ENCODE measurements around the gene MCM3. TPM values are rescaled to one million over a fixed set of nuclear protein-coding genes. Genes with fewer than 3 reads are reported as not detected.

The MCM3 gene
- total and polyA plus RNA-seq, 12 donors, result 10.5 to 65.5 (median 25.0) TPM

- no peak for DNase-seq
- TF ChIP-seq POLR2A (IDR thresholded peaks at IDR 0.05) (no peak), CTCF (IDR thresholded peaks at IDR 0.05) (no peak)
- H3K4me3 ChIP-seq, result no peak overlapping the region
- intact Hi-C loops (cut with DNase I), result no loop called here
- no peak overlapping the region for H3K27ac ChIP-seq
- H3K27me3 ChIP-seq, result no peaks in the 10 kb centered on the region
- no peaks in the 10 kb centered on the region for H3K4me1 ChIP-seq (replicated peaks in 1 of 2)
- no peaks in the 10 kb centered on the region for H3K9me3 ChIP-seq (replicated peaks in 1 of 3)
- whole genome bisulfite sequencing, 4 donors, result 83 to 91% (median 89%) methylated on average over 3 of the region's 3 CpGs
- H3K36me3 ChIP-seq (replicated peaks in 1 of 2), result no peaks in the 10 kb centered on the region
Observed at GRCh38 chr6:52297433-52297832, 12.9 kb upstream of the MCM3 start.

GRCh38 chr6:52293067-52293466 is 8.5 kb upstream of the MCM3 start:
- H3K4me1 ChIP-seq (replicated peaks in 1 of 2), result no peaks in the 10 kb centered on the region
- intact Hi-C loops (cut with DNase I), result no loop called here
- no peaks in the 10 kb centered on the region for H3K27me3 ChIP-seq
- TF ChIP-seq POLR2A (IDR thresholded peaks at IDR 0.05) (no peak), CTCF (IDR thresholded peaks at IDR 0.05) (no peak)
- H3K27ac ChIP-seq, result no peak overlapping the region
- no peaks in the 10 kb centered on the region for H3K9me3 ChIP-seq (replicated peaks in 1 of 3)
- H3K4me3 ChIP-seq, result no peak overlapping the region
- H3K36me3 ChIP-seq (replicated peaks in 1 of 2), result no peaks in the 10 kb centered on the region
- DNase-seq, result no peak

GRCh38 chr6:52288841-52289240 is 4.3 kb upstream of the MCM3 start:
- H3K36me3 ChIP-seq (replicated peaks in 1 of 2), result no peaks in the 10 kb centered on the region
- WGBS, 4 donors, result 76 to 90% (median 78%) methylated on average over 2 of the region's 2 CpGs
- no peak overlapping the region for H3K4me3 ChIP-seq
- no peaks in the 10 kb centered on the region for H3K9me3 ChIP-seq (replicated peaks in 1 of 3)
- H3K4me1 ChIP-seq (replicated peaks in 1 of 2), result peaks cover 0 to 2% of the 10 kb centered on the region in 2 donors
- H3K27me3 ChIP-seq, result no peaks in the 10 kb centered on the region
- no peak for TF ChIP-seq POLR2A (IDR thresholded peaks at IDR 0.05)
- no peak for TF ChIP-seq CTCF (IDR thresholded peaks at IDR 0.05)
- intact Hi-C loops (cut with DNase I), result loop anchor here in 1 of 2 donors (10.0 kb wide), 1 partner anchor 376 kb away; no protein-coding TSS in a partner anchor
- no peak for DNase-seq
- no peak overlapping the region for H3K27ac ChIP-seq

DNA sequence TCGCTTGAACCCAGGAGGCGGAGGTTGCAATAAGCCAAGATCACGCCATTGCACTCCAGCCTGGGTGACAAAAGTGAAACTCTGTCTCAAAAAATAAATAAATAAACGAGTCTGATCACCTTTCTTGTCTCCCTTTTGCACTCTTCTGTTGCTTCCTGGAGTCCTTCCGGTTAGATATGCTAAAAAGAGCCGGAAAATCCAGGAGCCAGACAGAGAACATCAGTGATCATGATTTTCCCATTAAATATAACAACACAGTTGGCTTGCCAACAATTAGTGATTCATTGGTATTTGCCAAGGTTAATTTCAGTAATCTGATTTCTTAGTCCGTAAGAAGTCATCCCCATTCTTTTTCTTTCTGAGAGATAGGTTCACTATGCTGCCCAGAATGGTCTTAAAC is 3.7 kb upstream of the MCM3 start:
- H3K4me3 ChIP-seq, result no peak overlapping the region
- TF ChIP-seq CTCF (IDR thresholded peaks at IDR 0.05) (no peak), POLR2A (IDR thresholded peaks at IDR 0.05) (no peak)
- no peaks in the 10 kb centered on the region for H3K36me3 ChIP-seq (replicated peaks in 1 of 2)
- H3K27ac ChIP-seq, result no peak overlapping the region
- H3K27me3 ChIP-seq, result no peaks in the 10 kb centered on the region
- intact Hi-C loops (cut with DNase I), result loop anchor here in 1 of 2 donors (10.0 kb wide), 1 partner anchor 377 kb away; no protein-coding TSS in a partner anchor
- peaks cover 0 to 8% of the 10 kb centered on the region in 2 donors for H3K4me1 ChIP-seq (replicated peaks in 1 of 2)
- peak in 2 of 7 donors; percentile 13 to 31 for DNase-seq
- WGBS, 4 donors, result 61 to 70% (median 67%) methylated on average over 7 of the region's 7 CpGs
- H3K9me3 ChIP-seq (replicated peaks in 1 of 3), result no peaks in the 10 kb centered on the region
